Upper lobe of left lung (tissue), 4 donors: ENCODE data around the gene FBXW5.

ENCODE experiments used
- EP300 ChIP-seq, 4 donors: sonication (generic); formaldehyde crosslinking; IDR thresholded peaks; one replicate each; pipeline ENCODE4 v1.5.1; 2017; ENCODE audit warnings: antibody characterized with exemption in 4 of 4, control low read depth in 2 of 4
- POLR2A ChIP-seq, 4 donors: fragments of 450-650 bp; IDR thresholded peaks; one replicate each; pipeline ENCODE4 v1.5.1; 2016 to 2017; ENCODE audit warnings: antibody characterized with exemption in 4 of 4, mild to moderate bottlenecking in 2 of 4
- TF ChIP-seq, protein P1 (sequence below), 6 experiments: fragments of 450-650 bp in 4 of 6; fragments of 200-600 bp in 2 of 6; sonication (generic) in 2 of 6; IDR thresholded peaks; one replicate each; pipeline ENCODE4 v1.5.1; 2016 to 2019; ENCODE audit warnings: antibody characterized with exemption in 6 of 6

DNA sequence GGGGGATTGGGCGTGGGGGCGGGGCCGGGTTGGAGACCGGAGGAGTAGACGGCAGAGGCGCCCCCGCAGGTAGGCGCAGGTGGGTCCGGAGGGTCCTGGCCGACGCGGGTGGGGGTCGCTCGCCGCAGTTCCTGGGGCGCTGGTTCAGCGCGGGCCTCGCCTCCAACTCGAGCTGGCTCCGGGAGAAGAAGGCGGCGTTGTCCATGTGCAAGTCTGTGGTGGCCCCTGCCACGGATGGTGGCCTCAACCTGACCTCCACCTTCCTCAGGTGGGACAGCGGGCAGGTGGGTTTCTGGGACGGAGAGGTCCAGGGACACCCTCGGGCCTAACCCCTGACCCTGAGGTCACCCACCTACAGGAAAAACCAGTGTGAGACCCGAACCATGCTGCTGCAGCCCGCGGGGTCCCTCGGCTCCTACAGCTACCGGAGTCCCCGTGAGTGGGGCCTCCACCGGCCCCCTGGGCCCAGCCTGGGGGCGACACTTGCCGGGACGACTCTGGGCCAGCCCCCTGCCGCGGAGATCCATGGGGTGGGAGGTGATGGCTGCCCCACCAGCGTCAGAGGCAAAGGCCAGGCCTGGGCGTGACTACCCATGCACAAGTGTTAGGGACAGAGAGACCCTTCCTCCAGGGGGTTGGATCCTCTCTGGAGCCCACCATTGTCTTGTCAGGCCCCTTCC, 34.5 kb upstream of the FBXW5 start:
- TF ChIP-seq, protein P1, sequence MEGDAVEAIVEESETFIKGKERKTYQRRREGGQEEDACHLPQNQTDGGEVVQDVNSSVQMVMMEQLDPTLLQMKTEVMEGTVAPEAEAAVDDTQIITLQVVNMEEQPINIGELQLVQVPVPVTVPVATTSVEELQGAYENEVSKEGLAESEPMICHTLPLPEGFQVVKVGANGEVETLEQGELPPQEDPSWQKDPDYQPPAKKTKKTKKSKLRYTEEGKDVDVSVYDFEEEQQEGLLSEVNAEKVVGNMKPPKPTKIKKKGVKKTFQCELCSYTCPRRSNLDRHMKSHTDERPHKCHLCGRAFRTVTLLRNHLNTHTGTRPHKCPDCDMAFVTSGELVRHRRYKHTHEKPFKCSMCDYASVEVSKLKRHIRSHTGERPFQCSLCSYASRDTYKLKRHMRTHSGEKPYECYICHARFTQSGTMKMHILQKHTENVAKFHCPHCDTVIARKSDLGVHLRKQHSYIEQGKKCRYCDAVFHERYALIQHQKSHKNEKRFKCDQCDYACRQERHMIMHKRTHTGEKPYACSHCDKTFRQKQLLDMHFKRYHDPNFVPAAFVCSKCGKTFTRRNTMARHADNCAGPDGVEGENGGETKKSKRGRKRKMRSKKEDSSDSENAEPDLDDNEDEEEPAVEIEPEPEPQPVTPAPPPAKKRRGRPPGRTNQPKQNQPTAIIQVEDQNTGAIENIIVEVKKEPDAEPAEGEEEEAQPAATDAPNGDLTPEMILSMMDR (IDR thresholded peaks at IDR 0.05) = no peak
- no peak for TF ChIP-seq POLR2A (IDR thresholded peaks at IDR 0.05)
- TF ChIP-seq EP300 (IDR thresholded peaks at IDR 0.05) = no peak
